ENCODE data around the gene DLG5. TPM values are rescaled to one million over a fixed set of nuclear protein-coding genes. Genes with fewer than 3 reads are reported as not detected.

DLG5 gene
- polyA plus RNA-seq, 1 of the 3 experiments (the other 2 are of a cell fraction), result 31.3 TPM

DNA sequence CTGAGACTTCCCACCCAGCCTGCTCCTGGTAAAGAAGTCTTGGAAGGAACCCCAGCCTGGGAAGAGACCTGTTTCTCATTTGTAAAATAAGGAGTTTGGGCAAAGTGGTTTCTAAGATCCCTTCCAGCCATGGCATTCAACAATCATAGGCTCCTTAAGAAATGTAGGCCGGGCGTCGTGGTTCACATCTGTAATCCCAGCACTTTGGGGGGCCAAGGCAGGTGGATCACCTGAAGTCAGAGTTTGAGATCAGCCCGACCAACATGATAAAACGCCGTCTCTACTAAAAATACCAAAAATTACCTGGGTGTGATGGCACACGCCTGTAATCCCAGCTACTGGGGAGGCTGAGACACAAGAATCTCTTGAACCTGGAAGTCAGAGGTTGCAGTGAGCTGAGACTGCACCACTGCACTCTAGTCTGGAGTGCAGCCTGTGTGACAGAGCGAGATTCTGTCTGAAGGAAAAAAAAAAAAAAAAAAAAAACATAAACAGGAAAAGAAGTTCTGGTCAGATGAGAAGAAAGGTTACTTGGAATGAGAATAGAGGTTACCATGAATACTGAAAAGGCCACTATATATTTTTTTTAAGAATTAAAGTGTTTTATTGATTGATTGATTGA, 15.9 kb downstream of the DLG5 start (continued):
- no peak for TF ChIP-seq EZH2phosphoT487 (IDR thresholded peaks at IDR 0.05; ENCODE audit: borderline replicate concordance, low read depth)

DNA sequence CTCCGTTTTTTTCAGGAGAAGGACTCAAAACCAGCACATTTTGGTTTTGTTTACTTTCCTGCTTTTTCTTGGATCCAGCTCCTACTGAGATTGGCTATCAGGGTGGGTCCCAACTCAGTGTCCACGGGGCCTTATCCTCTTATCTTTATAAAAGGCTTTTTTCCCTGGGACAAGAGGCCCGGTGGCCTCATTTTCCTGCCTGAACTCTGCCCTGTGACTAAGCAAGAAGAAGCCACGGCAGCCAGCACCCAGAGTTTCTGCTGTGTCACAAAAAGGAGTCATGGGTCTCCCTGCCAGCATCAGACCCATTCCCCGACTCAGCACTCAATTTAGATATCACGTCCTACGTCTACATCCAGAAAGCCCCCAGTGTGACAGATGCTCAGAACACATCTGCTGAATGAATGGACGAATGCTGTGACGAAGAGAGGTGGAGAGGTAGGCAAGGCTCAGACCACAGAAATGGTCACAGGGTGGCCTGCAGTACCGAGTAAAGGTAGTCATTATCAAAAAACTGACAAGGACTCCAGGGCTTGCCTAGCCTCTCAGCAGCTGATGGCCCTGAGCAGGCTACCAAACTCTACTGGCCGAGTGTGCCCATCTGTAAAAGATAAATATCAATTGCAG, 16.7 kb downstream of the DLG5 start:
- CTCF ChIA-PET, result interaction anchor here (1.0 kb wide), 2 partner anchors 16 to 120 kb away, joined by 3 read pairs; partner anchors contain the start of gene POLR3A
- Histone ChIP-seq H3K4me1 (ENCODE audit: control insufficient read depth in 1 of 2, insufficient read depth in 2 of 2, low read depth in 1 of 2, low read length in 1 of 2) (peaks cover 15 to 25% of the 10 kb centered on the region in 2 experiments; a peak in 2 of 4 replicates), H3K36me3 (replicated peaks in 1 of 2; ENCODE audit: control insufficient read depth in 1 of 2, insufficient read depth in 2 of 2, low read length in 1 of 2) (no peaks in the 10 kb centered on the region), H3K4me3 (ENCODE audit: low read depth in 2 of 2, low read length in 1 of 2) (no peak overlapping the region), H3K27ac (ENCODE audit: low read depth in 2 of 2, low read length in 1 of 2) (peak overlapping the region in 1 of 2 experiments; percentile 14; a peak in 1 of 4 replicates), H2AFZ (ENCODE audit: low read depth) (no peak overlapping the region), H3K79me2 (ENCODE audit: insufficient read depth) (peaks cover 99% of the 10 kb centered on the region), H3K4me2 (no peak overlapping the region), H3F3A (replicated peaks; ENCODE audit: insufficient read depth) (peaks cover 5% of the 10 kb centered on the region), H3K27me3 (ENCODE audit: insufficient read depth) (no peaks in the 10 kb centered on the region), H3K9ac (no peak overlapping the region), H3K9me2 (no peaks in the 10 kb centered on the region), H3K9me3 (no peaks in the 10 kb centered on the region), H4K20me1 (ENCODE audit: insufficient read depth) (peaks cover 99% of the 10 kb centered on the region)
- 71% methylated on average over 11 of the region's 11 CpGs for WGBS (ENCODE audit: low lambda C conversion rate)
- POLR2A ChIA-PET, result no interaction called here
- no peak for DNase-seq
- TF ChIP-seq FOSL2 (IDR thresholded peaks at IDR 0.05; ENCODE audit: borderline replicate concordance, low read depth) (no peak), MXI1 (IDR thresholded peaks at IDR 0.05; ENCODE audit: low read depth, low read length) (no peak), EZH2phosphoT487 (IDR thresholded peaks at IDR 0.05; ENCODE audit: borderline replicate concordance, low read depth) (no peak), JUND (IDR thresholded peaks at IDR 0.05) (no peak), NFIC (IDR thresholded peaks at IDR 0.05; ENCODE audit: borderline replicate concordance) (no peak), TEAD4 (IDR thresholded peaks at IDR 0.05; ENCODE audit: borderline replicate concordance, insufficient read depth) (no peak), ELF1 (IDR thresholded peaks at IDR 0.05) (no peak), CHD2 (IDR thresholded peaks at IDR 0.05; ENCODE audit: low read length, partially characterized antibody) (no peak), FOXJ3 (CRISPR knock-in tag; IDR thresholded peaks at IDR 0.05) (no peak), NRF1 (IDR thresholded peaks at IDR 0.05; ENCODE audit: low read depth, low read length) (no peak), GATA2 (CRISPR knock-in tag; IDR thresholded peaks at IDR 0.05) (no peak), FOXM1 (IDR thresholded peaks at IDR 0.05; ENCODE audit: low read depth) (no peak), POLR2AphosphoS5 (IDR thresholded peaks at IDR 0.05; ENCODE audit: low read depth, low read length) (no peak), RFX5 (IDR thresholded peaks at IDR 0.05; ENCODE audit: low read length) (no peak), SIN3A (IDR thresholded peaks at IDR 0.05; ENCODE audit: borderline replicate concordance, low read depth, low read length) (no peak)
- TF ChIP-seq, protein P1, sequence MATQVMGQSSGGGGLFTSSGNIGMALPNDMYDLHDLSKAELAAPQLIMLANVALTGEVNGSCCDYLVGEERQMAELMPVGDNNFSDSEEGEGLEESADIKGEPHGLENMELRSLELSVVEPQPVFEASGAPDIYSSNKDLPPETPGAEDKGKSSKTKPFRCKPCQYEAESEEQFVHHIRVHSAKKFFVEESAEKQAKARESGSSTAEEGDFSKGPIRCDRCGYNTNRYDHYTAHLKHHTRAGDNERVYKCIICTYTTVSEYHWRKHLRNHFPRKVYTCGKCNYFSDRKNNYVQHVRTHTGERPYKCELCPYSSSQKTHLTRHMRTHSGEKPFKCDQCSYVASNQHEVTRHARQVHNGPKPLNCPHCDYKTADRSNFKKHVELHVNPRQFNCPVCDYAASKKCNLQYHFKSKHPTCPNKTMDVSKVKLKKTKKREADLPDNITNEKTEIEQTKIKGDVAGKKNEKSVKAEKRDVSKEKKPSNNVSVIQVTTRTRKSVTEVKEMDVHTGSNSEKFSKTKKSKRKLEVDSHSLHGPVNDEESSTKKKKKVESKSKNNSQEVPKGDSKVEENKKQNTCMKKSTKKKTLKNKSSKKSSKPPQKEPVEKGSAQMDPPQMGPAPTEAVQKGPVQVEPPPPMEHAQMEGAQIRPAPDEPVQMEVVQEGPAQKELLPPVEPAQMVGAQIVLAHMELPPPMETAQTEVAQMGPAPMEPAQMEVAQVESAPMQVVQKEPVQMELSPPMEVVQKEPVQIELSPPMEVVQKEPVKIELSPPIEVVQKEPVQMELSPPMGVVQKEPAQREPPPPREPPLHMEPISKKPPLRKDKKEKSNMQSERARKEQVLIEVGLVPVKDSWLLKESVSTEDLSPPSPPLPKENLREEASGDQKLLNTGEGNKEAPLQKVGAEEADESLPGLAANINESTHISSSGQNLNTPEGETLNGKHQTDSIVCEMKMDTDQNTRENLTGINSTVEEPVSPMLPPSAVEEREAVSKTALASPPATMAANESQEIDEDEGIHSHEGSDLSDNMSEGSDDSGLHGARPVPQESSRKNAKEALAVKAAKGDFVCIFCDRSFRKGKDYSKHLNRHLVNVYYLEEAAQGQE (IDR thresholded peaks at IDR 0.05; ENCODE audit: low read depth, low read length), result no peak
- TF ChIP-seq, protein P2, sequence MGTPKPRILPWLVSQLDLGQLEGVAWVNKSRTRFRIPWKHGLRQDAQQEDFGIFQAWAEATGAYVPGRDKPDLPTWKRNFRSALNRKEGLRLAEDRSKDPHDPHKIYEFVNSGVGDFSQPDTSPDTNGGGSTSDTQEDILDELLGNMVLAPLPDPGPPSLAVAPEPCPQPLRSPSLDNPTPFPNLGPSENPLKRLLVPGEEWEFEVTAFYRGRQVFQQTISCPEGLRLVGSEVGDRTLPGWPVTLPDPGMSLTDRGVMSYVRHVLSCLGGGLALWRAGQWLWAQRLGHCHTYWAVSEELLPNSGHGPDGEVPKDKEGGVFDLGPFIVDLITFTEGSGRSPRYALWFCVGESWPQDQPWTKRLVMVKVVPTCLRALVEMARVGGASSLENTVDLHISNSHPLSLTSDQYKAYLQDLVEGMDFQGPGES (IDR thresholded peaks at IDR 0.05; ENCODE audit: low read depth, low read length), result no peak
